Amniotic stem cell (primary cell): ENCODE results near the gene AMFR.
"Not testable (repeated sequence)": the region's sequence is repeated elsewhere in the genome, so short reads cannot be mapped to it uniquely, and the experiment has no call there.

Experiments
- DNase-seq: peaks from one replicate; lab custom pipeline; 2025; lab: John Stamatoyannopoulos, UW

Gene AMFR

GRCh38 chr16:56388209-56388608, 37.1 kb downstream of the AMFR start:
- DNase-seq: no peak

- no peak for DNase-seq
These were observed 37.9 kb downstream of the AMFR start for GRCh38 chr16:56387396-56387795.

- no peak for DNase-seq
These were observed 41.1 kb downstream of the AMFR start for GRCh38 chr16:56384074-56384721.

- DNase-seq: no peak
These were observed 42.4 kb downstream of the AMFR start for GRCh38 chr16:56382901-56383355.

GRCh38 chr16:56382459-56382858, 42.9 kb downstream of the AMFR start:
- DNase-seq: no peak

- DNase-seq: not testable (repeated sequence)
These were observed 44.4 kb downstream of the AMFR start for GRCh38 chr16:56380778-56381485.

GRCh38 chr16:56379044-56379443, 46.3 kb downstream of the AMFR start:
- not testable (repeated sequence) for DNase-seq

GRCh38 chr16:56375792-56376191, 49.6 kb downstream of the AMFR start:
- DNase-seq: not testable (repeated sequence)

GRCh38 chr16:56373003-56373402, 52.3 kb downstream of the AMFR start:
- DNase-seq: no peak

- DNase-seq: no peak
These were observed 53.2 kb downstream of the AMFR start for GRCh38 chr16:56372013-56372634.

GRCh38 chr16:56371660-56371937, 53.7 kb downstream of the AMFR start:
- no peak for DNase-seq

- DNase-seq: no peak
These were observed 54.3 kb downstream of the AMFR start for GRCh38 chr16:56370875-56371659.

- no peak for DNase-seq
These were observed 55.0 kb downstream of the AMFR start for GRCh38 chr16:56370185-56370874.

GRCh38 chr16:56369202-56369601, 56.1 kb downstream of the AMFR start:
- no peak for DNase-seq

GRCh38 chr16:56368545-56368944, 56.8 kb downstream of the AMFR start:
- DNase-seq: no peak

GRCh38 chr16:56367764-56368163, 57.6 kb downstream of the AMFR start:
- no peak for DNase-seq

- DNase-seq: no peak
These were observed 58.4 kb downstream of the AMFR start for GRCh38 chr16:56366945-56367344.

GRCh38 chr16:56365552-56365951, 59.8 kb downstream of the AMFR start:
- DNase-seq: no peak

- no peak for DNase-seq
These were observed 60.5 kb downstream of the AMFR start for GRCh38 chr16:56364865-56365264.

- DNase-seq: no peak
These were observed 61.4 kb downstream of the AMFR start for GRCh38 chr16:56363781-56364565.

- no peak for DNase-seq
These were observed 62.1 kb downstream of the AMFR start for GRCh38 chr16:56363181-56363716.
